K562 treated with DMSO at 1 percent for 24 hours (cell line): Measurements from ENCODE around the gene IPO7. TPM values are rescaled to one million over a fixed set of nuclear protein-coding genes. Genes with fewer than 3 reads are reported as not detected.

Experiments used
- total RNA-seq: library from RNA; unstranded; fragments of 300-600 nt; gene quantifications from 2 replicates; pipeline ENCODE4 v1.2.3, GENCODE V29; 2022; ENCODE audit warnings: low read depth; ENCODE audit not compliant: insufficient read depth

Gene IPO7
- 58.8 and 65.4 TPM in 2 replicates for total RNA-seq

DNA sequence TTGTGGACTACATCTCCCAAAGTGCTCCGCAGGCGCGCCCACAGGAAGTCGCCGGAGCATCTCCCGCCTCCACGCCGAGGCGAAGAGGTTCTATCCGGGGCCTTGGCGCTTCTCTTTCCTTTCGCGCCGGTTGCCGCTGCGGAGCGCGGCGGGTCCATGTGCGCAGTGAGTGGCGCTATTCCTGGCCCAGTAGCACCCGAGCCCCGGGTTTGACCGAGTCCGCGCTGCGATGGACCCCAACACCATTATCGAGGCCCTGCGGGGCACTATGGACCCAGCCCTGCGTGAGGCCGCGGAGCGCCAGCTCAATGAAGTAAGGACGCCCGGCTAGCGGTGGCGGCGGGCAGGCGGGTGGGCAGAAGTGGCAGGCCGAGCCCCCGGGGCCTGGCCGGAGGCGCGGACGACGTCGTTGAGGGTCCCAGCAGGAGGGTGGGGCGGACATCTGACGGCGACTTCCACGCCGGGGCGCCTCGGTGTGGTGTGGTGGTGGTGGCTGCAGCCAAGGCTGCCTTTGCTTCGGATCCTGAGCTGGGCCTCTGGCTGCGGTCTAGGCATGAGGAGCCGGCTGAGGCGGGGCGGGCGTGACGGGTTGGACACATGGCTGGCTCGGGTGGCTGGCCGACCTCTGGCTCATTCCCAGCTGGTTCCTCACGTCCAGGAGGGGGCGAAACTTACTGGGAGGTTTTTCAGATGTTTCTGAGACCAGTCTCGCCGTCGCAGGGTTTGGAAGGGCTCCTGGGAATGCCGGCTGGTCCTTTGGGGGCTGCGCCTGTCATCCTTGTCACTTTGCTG, at the start of gene IPO7:
Gene IPO7, plus strand, starts transcription at position 118 of the 792 bp plus-strand sequence. Its CDS starts 112 bp downstream, at position 230.

DNA sequence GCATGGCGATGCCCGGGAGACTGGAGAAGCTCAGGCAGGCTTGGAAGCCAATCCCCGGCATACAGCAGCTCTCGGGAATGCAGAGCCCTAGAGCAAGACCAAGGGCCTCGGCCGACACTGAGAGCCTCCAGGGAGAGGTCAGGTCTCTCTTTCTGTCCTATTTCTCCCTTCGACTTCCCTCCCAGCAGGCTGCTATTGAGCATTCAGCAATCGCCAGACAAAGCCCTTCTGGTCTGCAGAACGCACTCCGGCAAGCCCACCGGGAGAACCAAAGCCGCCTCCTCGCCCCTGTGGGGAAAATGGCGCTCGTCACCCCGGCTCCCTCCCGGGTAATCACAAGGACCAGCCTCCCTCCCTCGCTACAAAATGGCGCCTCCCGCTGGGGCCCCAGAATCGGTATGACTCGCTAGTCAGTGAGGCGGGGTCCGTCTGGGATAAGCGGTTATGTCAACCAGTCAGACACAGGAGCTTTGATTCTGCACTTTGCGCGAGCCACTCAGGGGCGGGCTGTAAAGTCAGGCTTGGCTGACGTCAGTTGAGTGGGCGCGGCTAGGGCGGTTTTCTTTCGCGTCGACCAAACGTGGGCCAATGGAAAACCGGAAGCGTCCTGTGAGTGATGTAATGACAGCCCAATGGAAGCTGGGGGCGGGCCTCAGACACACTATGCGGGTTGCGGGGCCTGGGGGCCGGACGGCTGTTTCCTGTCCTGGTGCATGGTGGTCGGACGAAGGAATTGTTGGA, 76.0 kb downstream of the IPO7 start, which contains the start of gene ZNF143:
Gene ZNF143, plus strand, starts transcription at position 691 of the 741 bp plus-strand sequence. CDS start 10,297 bp downstream, outside the sequence.

Other genes starting within 250 kb of the IPO7 start
- 58.2 and 61.5 TPM in 2 replicates for gene DENND5A, start 119.3 kb upstream of the IPO7 start, total RNA-seq
- 19.5 and 21.4 TPM in 2 replicates for gene TMEM41B, start 70.1 kb upstream of the IPO7 start, total RNA-seq
- gene ZNF143, start 76.4 kb downstream of the IPO7 start, total RNA-seq = 8.6 and 13.0 TPM in 2 replicates
- 43.8 and 45.6 TPM in 2 replicates for gene WEE1, start 189.0 kb downstream of the IPO7 start, total RNA-seq